ENCODE data around the gene GLI1.

Gene GLI1

DNA sequence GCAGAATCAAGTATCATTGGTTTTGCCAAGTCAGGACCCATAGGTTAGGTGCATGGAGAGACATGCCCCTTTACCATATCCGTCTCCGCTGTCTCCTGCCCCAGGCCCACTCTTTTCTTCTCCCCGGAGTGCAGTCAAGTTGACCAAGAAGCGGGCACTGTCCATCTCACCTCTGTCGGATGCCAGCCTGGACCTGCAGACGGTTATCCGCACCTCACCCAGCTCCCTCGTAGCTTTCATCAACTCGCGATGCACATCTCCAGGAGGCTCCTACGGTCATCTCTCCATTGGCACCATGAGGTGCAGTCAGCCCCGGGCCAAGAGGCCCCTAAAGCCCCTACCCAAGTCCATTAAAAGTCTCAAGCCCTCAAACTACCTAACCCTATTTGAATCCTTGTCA lies 5.0 kb downstream of the GLI1 start:
- peaks cover 6% of the 10 kb centered on the region for H3K4me1 ChIP-seq (ENCODE audit: control insufficient read depth, low read depth, low read length)
- no peaks in the 10 kb centered on the region for H3K27me3 ChIP-seq (ENCODE audit: control insufficient read depth, insufficient read depth, low read length)
- no peaks in the 10 kb centered on the region for H3K9me3 ChIP-seq (ENCODE audit: control insufficient read depth, low read depth, low read length)
- no peaks in the 10 kb centered on the region for H3K36me3 ChIP-seq (ENCODE audit: control insufficient read depth, low read depth, low read length)
- no peak overlapping the region for H3K4me3 ChIP-seq (ENCODE audit: low read length)
- H3K27ac ChIP-seq (ENCODE audit: low read length): no peak overlapping the region
- no peak overlapping the region for H3K9ac ChIP-seq (ENCODE audit: low read length)

DNA sequence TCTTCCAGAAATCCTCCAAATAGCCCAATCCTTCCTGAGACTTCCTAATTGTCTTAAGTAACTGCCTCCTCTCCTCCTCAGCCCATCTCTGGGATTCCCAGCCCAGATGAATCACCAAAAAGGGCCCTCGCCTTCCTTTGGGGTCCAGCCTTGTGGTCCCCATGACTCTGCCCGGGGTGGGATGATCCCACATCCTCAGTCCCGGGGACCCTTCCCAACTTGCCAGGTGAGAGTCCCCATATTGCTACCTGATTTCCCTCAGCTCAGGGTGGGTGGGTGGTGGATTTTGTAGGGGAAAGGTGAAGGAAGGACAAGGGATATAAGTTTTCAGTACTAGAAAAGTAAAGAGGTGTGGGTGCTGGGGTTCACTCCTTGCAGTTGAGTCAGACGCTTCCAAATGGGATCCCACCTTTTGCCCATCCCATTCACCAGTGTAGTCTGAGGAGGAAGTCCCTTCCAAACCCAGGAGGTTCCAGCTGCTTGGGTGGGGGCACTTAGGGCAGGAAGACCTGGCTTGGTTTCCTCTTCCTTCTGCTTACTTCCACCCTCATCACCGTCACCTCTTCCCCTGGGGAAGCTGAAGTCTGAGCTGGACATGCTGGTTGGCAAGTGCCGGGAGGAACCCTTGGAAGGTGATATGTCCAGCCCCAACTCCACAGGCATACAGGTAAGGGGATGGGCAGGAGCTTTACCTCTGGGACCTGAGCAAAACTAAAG lies 5.6 kb downstream of the GLI1 start:
- no peak overlapping the region for H3K27ac ChIP-seq (ENCODE audit: low read length)
- no peaks in the 10 kb centered on the region for H3K36me3 ChIP-seq (ENCODE audit: control insufficient read depth, low read depth, low read length)
- peaks cover 6% of the 10 kb centered on the region for H3K4me1 ChIP-seq (ENCODE audit: control insufficient read depth, low read depth, low read length)
- H3K4me3 ChIP-seq (ENCODE audit: low read length): no peak overlapping the region
- no peaks in the 10 kb centered on the region for H3K9me3 ChIP-seq (ENCODE audit: control insufficient read depth, low read depth, low read length)
- no peaks in the 10 kb centered on the region for H3K27me3 ChIP-seq (ENCODE audit: control insufficient read depth, insufficient read depth, low read length)
- H3K9ac ChIP-seq (ENCODE audit: low read length): no peak overlapping the region

DNA sequence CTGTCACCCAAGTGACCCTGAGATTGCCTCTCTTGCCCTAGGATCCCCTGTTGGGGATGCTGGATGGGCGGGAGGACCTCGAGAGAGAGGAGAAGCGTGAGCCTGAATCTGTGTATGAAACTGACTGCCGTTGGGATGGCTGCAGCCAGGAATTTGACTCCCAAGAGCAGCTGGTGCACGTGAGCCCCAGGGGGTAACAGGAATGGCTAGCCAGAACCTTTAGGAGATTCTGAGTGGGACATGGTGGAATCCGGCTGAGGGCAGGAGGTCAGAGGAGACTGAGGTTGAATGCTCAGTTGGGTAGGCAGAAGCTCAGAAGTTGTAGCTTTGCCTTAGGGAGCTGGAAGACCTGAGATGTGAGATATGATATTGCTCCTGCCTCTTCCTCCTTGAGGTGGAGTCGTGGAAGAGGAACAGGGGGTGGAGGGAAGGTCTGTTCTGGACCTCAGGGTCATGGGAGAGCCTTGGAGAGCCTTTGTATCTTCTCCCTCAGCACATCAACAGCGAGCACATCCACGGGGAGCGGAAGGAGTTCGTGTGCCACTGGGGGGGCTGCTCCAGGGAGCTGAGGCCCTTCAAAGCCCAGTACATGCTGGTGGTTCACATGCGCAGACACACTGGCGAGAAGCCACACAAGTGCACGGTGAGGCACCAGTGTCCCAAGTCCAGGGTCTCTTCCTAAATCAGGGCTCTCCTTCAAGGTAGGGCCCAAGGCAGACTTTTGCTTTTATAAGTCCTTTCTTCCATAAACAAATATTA lies 6.3 kb downstream of the GLI1 start:
- no peak overlapping the region for H3K9ac ChIP-seq (ENCODE audit: low read length)
- H3K36me3 ChIP-seq (ENCODE audit: control insufficient read depth, low read depth, low read length): no peaks in the 10 kb centered on the region
- H3K27me3 ChIP-seq (ENCODE audit: control insufficient read depth, insufficient read depth, low read length): no peaks in the 10 kb centered on the region
- no peak overlapping the region for H3K27ac ChIP-seq (ENCODE audit: low read length)
- no peaks in the 10 kb centered on the region for H3K9me3 ChIP-seq (ENCODE audit: control insufficient read depth, low read depth, low read length)
- H3K4me1 ChIP-seq (ENCODE audit: control insufficient read depth, low read depth, low read length): peaks cover 3% of the 10 kb centered on the region
- no peak overlapping the region for H3K4me3 ChIP-seq (ENCODE audit: low read length)

DNA sequence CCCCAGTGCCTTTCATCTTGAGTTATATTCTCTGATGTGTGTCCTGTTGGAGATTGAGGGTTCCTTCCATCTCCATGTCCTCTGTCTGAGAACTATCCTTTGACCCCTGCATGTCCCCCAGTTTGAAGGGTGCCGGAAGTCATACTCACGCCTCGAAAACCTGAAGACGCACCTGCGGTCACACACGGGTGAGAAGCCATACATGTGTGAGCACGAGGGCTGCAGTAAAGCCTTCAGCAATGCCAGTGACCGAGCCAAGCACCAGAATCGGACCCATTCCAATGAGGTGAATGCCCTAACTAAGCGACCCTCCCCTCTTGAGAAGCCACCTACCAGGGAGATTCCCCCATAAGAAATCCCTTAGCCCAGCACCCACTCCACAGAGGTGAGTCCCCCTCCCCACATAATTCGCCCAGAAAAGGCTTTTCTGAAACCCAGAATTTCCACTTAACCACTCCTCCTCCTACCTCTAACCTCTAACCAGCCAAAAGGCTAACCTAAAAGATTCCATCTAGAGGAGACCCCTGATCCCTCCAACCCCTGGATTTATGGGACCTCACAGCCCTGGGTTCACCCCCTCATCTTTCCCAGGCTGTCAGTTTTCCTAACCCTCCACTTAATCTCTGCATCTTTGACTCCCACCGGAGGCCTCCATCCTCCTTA lies 7.8 kb downstream of the GLI1 start:
- no peak overlapping the region for H3K4me3 ChIP-seq (ENCODE audit: low read length)

DNA sequence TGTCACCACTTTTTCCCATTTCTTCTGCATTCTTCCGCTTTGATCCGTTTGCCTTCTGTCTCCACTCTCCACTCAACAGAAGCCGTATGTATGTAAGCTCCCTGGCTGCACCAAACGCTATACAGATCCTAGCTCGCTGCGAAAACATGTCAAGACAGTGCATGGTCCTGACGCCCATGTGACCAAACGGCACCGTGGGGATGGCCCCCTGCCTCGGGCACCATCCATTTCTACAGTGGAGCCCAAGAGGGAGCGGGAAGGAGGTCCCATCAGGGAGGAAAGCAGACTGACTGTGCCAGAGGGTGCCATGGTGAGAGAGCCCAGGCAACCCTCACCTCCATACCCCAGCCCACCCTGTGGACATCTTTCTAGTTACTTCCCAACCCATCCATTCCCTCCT lies 8.3 kb downstream of the GLI1 start:
- Histone ChIP-seq H3K4me3 (ENCODE audit: low read length) (no peak overlapping the region), H3K9me3 (ENCODE audit: control insufficient read depth, low read depth, low read length) (no peaks in the 10 kb centered on the region), H3K27ac (ENCODE audit: low read length) (no peak overlapping the region), H3K36me3 (ENCODE audit: control insufficient read depth, low read depth, low read length) (no peaks in the 10 kb centered on the region), H3K27me3 (ENCODE audit: control insufficient read depth, insufficient read depth, low read length) (peaks cover 13% of the 10 kb centered on the region), H3K4me1 (ENCODE audit: control insufficient read depth, low read depth, low read length) (peaks cover 1% of the 10 kb centered on the region), H3K9ac (ENCODE audit: low read length) (no peak overlapping the region)

More for the DNA sequence above, 7.8 kb downstream of the GLI1 start:
- Histone ChIP-seq H3K9me3 (ENCODE audit: control insufficient read depth, low read depth, low read length) (no peaks in the 10 kb centered on the region), H3K27ac (ENCODE audit: low read length) (no peak overlapping the region), H3K27me3 (ENCODE audit: control insufficient read depth, insufficient read depth, low read length) (peaks cover 7% of the 10 kb centered on the region), H3K36me3 (ENCODE audit: control insufficient read depth, low read depth, low read length) (no peaks in the 10 kb centered on the region), H3K9ac (ENCODE audit: low read length) (no peak overlapping the region), H3K4me1 (ENCODE audit: control insufficient read depth, low read depth, low read length) (peaks cover 3% of the 10 kb centered on the region)

DNA sequence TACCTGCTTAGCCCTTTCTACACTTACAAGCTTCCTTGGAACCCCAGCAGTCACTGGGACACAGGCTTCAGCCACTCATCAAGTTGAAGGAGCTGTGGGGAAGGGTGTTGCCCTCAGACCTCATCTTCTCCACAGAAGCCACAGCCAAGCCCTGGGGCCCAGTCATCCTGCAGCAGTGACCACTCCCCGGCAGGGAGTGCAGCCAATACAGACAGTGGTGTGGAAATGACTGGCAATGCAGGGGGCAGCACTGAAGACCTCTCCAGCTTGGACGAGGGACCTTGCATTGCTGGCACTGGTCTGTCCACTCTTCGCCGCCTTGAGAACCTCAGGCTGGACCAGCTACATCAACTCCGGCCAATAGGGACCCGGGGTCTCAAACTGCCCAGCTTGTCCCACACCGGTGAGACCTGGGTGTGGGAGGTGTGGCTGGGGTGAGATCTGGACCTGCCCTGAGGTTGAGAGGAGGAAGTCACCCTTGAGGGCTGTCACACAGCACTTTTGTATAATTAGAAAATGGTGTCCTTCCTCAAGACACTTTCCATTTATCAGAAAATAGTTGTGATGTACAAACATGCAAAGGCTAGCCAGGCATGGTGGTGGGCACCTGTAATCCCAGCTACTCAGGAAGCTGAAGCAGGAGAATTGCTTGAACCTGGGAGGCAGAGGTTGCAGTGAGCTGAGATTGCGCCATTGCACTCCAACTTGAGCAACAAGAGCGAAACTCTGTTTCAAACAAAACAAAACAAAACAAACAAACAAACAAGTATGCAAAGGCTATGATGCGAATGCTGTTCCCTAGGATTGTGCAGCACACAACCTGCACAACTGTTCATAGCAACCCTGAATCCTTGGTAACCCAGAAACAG lies 9.9 kb downstream of the GLI1 start:
- Histone ChIP-seq H3K9ac (ENCODE audit: low read length) (no peak overlapping the region), H3K4me3 (ENCODE audit: low read length) (no peak overlapping the region), H3K9me3 (ENCODE audit: control insufficient read depth, low read depth, low read length) (no peaks in the 10 kb centered on the region), H3K4me1 (ENCODE audit: control insufficient read depth, low read depth, low read length) (no peaks in the 10 kb centered on the region), H3K27ac (ENCODE audit: low read length) (no peak overlapping the region), H3K36me3 (ENCODE audit: control insufficient read depth, low read depth, low read length) (no peaks in the 10 kb centered on the region), H3K27me3 (ENCODE audit: control insufficient read depth, insufficient read depth, low read length) (peaks cover 27% of the 10 kb centered on the region)

DNA sequence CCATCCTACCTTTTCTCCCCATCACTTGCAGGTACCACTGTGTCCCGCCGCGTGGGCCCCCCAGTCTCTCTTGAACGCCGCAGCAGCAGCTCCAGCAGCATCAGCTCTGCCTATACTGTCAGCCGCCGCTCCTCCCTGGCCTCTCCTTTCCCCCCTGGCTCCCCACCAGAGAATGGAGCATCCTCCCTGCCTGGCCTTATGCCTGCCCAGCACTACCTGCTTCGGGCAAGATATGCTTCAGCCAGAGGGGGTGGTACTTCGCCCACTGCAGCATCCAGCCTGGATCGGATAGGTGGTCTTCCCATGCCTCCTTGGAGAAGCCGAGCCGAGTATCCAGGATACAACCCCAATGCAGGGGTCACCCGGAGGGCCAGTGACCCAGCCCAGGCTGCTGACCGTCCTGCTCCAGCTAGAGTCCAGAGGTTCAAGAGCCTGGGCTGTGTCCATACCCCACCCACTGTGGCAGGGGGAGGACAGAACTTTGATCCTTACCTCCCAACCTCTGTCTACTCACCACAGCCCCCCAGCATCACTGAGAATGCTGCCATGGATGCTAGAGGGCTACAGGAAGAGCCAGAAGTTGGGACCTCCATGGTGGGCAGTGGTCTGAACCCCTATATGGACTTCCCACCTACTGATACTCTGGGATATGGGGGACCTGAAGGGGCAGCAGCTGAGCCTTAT lies 10.8 kb downstream of the GLI1 start:
- Histone ChIP-seq H3K27ac (ENCODE audit: low read length) (no peak overlapping the region), H3K4me3 (ENCODE audit: low read length) (no peak overlapping the region), H3K36me3 (ENCODE audit: control insufficient read depth, low read depth, low read length) (no peaks in the 10 kb centered on the region), H3K9me3 (ENCODE audit: control insufficient read depth, low read depth, low read length) (no peaks in the 10 kb centered on the region), H3K9ac (ENCODE audit: low read length) (no peak overlapping the region), H3K27me3 (ENCODE audit: control insufficient read depth, insufficient read depth, low read length) (peaks cover 36% of the 10 kb centered on the region), H3K4me1 (ENCODE audit: control insufficient read depth, low read depth, low read length) (peaks cover 4% of the 10 kb centered on the region)

DNA sequence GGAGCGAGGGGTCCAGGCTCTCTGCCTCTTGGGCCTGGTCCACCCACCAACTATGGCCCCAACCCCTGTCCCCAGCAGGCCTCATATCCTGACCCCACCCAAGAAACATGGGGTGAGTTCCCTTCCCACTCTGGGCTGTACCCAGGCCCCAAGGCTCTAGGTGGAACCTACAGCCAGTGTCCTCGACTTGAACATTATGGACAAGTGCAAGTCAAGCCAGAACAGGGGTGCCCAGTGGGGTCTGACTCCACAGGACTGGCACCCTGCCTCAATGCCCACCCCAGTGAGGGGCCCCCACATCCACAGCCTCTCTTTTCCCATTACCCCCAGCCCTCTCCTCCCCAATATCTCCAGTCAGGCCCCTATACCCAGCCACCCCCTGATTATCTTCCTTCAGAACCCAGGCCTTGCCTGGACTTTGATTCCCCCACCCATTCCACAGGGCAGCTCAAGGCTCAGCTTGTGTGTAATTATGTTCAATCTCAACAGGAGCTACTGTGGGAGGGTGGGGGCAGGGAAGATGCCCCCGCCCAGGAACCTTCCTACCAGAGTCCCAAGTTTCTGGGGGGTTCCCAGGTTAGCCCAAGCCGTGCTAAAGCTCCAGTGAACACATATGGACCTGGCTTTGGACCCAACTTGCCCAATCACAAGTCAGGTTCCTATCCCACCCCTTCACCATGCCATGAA lies 11.5 kb downstream of the GLI1 start:
- H3K9ac ChIP-seq (ENCODE audit: low read length): no peak overlapping the region
- H3K27ac ChIP-seq (ENCODE audit: low read length): no peak overlapping the region
- H3K4me3 ChIP-seq (ENCODE audit: low read length): no peak overlapping the region
- peaks cover 43% of the 10 kb centered on the region for H3K27me3 ChIP-seq (ENCODE audit: control insufficient read depth, insufficient read depth, low read length)
- no peaks in the 10 kb centered on the region for H3K36me3 ChIP-seq (ENCODE audit: control insufficient read depth, low read depth, low read length)
- H3K4me1 ChIP-seq (ENCODE audit: control insufficient read depth, low read depth, low read length): peaks cover 4% of the 10 kb centered on the region
- no peaks in the 10 kb centered on the region for H3K9me3 ChIP-seq (ENCODE audit: control insufficient read depth, low read depth, low read length)

DNA sequence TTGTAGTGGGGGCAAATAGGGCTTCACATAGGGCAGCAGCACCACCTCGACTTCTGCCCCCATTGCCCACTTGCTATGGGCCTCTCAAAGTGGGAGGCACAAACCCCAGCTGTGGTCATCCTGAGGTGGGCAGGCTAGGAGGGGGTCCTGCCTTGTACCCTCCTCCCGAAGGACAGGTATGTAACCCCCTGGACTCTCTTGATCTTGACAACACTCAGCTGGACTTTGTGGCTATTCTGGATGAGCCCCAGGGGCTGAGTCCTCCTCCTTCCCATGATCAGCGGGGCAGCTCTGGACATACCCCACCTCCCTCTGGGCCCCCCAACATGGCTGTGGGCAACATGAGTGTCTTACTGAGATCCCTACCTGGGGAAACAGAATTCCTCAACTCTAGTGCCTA lies 12.1 kb downstream of the GLI1 start:
- Histone ChIP-seq H3K9me3 (ENCODE audit: control insufficient read depth, low read depth, low read length) (no peaks in the 10 kb centered on the region), H3K9ac (ENCODE audit: low read length) (no peak overlapping the region), H3K36me3 (ENCODE audit: control insufficient read depth, low read depth, low read length) (no peaks in the 10 kb centered on the region), H3K4me1 (ENCODE audit: control insufficient read depth, low read depth, low read length) (peaks cover 4% of the 10 kb centered on the region), H3K27me3 (ENCODE audit: control insufficient read depth, insufficient read depth, low read length) (peaks cover 49% of the 10 kb centered on the region), H3K4me3 (ENCODE audit: low read length) (no peak overlapping the region), H3K27ac (ENCODE audit: low read length) (no peak overlapping the region)

DNA sequence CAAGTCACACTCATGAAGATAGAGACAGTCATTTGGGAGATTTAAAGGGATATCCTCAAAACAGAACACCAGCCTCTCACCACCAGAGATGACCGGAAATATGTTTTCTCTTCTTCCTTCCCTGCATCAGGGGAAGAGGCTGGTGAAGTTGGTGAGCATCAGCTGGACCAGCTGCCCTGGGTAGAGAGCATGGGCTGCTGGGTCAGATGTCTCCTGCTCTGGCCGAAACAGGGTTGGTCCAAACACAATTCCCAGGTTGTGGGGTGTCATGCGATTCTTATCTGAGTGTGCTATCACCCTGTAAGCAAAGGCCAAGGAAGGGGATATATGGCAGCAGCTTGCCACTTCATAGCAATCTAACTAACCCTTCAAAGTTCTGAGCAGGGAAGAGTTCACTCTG lies 12.8 kb downstream of the GLI1 start:
- H3K4me1 ChIP-seq (ENCODE audit: control insufficient read depth, low read depth, low read length): peaks cover 4% of the 10 kb centered on the region

More for the DNA sequence above, 12.8 kb downstream of the GLI1 start:
- no peaks in the 10 kb centered on the region for H3K9me3 ChIP-seq (ENCODE audit: control insufficient read depth, low read depth, low read length)
- H3K9ac ChIP-seq (ENCODE audit: low read length): no peak overlapping the region
- H3K27ac ChIP-seq (ENCODE audit: low read length): no peak overlapping the region
- no peaks in the 10 kb centered on the region for H3K36me3 ChIP-seq (ENCODE audit: control insufficient read depth, low read depth, low read length)
- H3K4me3 ChIP-seq (ENCODE audit: low read length): no peak overlapping the region
- H3K27me3 ChIP-seq (ENCODE audit: control insufficient read depth, insufficient read depth, low read length): peaks cover 56% of the 10 kb centered on the region

Data from iPS-18a (cell line).